Stimulated activated CD4-positive, alpha-beta T cell treated with anti-CD3 and anti-CD28 coated beads, Interleukin-1b, Interleukin-23, amount 100 ng/mL, for 24 hours (primary cell): ENCODE data around the gene RAPGEF6.
"Not testable (repeated sequence)": the region's sequence is repeated elsewhere in the genome, so short reads cannot be mapped to it uniquely, and the experiment has no call there.

Source experiments
- DNase-seq, 4 experiments: peaks; one replicate each; pipeline ENCODE4 v3.0.0-alpha.2; 2020; ENCODE audit warnings: low read depth in 4 of 4, low spot score in 1 of 4

RAPGEF6 gene

DNA sequence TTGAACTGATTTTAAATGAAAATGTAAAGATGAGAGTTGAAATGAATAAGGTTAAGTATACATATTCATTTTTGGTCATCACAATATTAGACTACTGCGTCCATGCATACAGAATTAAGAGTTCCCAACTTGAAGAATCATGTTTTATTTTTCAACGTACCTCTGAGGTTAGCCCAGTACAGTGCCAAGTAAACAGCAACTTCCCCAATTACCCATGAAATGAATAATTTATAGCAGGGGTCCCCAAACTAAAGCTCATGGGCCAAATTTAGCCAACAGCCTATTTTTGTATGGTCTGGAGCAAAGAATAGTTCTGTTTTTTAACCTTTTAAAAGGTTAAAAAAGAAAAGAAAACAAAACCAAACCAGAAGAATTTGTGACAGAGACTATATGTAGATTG, 203.2 kb downstream of the RAPGEF6 start:
- DNase-seq = no peak

DNA sequence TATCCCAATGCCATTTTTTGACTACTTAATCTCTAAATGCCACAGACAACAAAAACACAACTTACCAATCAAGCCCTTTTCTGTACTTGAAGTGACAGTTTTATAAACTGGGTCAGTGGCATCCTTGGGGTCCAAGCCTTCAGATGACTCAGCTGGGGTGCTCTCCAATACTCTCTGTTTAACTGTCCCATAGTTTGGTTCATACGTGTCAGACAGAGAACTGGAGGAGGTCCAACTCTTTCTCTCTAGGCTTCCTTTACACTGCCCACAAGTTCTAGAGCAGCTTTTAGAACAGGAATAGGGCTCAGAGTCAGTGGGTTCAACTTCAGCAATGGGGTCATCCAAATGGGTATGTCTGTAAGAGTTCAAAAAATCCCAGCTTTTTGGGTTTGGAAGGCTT, 204.2 kb downstream of the RAPGEF6 start:
- no peak for DNase-seq

DNA sequence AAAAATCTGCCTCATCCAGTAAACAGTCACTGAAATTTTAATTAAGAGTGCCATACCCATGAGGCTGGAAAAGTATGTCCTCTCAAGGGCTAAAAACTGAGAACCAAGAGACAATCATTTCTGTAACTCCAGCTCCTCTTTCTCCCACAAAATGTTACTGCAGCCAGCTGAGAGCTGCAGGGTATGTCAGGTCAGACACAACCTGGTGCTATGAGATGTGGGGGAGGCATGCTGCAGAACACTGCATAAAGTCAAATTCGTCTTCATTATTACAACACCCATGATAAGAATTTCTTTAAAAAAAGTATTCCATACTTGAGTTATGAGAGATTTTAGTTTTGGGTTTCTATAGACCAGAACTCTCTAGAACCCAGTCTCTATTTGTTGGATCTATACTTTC, 209.0 kb downstream of the RAPGEF6 start:
- no peak for DNase-seq

DNA sequence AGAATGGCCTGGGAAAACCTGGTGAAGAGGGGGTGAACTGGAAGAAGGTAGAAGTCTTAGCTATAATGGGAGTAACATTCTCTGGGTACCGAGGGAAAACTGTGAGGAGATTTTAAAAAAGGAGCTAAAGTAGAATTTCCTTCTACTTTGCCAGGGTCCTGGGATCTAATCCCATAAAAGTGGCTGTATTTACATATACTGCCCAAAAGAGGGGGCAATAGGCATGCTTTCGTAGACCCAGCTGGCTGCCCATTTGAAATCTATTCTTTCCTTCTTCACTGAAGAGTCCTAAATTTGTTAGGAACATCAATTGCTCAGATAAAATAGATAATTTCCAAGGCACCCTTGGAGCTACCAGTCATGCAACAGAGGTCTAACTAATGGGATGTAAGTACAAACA, 212.0 kb downstream of the RAPGEF6 start:
- no peak for DNase-seq

DNA sequence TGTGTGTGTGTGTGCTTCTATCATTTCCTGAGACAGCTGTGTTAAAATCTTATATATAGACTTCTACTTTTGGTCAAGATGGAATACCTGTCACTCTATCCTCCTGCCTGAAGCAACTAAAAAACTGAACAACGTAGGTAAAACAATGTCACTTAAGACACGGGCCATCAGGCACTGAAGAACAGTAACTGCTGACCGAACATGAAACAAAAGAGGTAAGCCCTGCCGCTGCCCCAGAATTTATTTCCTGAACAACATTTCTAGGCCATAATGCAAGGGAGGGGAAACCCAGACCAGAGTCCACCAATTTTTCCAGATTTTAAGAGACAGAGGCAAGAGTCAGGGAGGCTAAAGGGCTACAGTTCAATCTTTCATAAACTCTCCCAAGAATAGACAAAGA, 215.2 kb downstream of the RAPGEF6 start:
- no peak for DNase-seq

DNA sequence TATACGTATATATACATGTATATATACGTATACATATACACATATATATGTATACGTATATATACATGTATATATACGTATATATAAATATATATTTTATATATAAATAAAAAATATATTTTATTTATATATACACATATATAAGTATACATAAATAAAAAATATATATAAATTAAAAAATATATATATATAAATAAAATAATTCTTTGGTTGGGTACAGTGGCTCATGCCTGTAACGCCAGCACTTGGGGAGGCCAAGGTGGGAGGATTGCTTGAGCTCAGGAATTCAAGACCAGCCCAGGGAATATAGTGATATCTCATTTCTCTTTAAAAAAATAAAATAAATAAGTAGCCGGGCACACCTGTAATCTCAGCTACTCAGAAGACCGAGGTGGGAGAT, 216.2 kb downstream of the RAPGEF6 start:
- no peak for DNase-seq

DNA sequence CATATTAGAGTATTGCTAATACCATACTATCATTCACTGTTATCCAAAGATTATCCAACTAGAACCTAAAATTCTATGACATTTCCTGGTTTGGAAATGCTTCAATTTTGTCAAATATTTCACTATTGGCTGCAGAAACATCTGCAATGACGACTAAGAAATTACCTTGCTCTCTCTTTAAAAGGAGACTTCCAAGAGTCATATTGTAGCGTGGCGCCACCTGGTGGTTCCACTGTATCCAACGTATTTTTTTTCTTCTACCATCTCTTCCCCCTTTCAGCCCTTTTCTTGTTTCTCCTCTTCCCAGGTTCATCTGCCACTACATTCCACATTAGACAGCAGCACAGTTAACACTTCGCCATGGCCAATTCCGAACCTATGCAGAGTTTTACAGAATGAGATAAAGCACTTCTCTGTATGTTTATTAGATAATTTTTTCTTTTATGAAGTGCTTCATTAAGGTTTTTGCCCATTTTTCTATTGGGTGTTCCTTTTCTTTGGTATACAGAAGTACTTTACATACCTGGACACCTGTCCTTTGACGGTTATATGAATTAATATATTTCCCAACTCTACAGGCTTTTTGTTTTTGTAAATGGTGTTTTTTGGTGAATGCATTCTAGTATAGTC, 217.7 kb downstream of the RAPGEF6 start:
- DNase-seq = peak; percentile 74 to 86 (median 78)

DNA sequence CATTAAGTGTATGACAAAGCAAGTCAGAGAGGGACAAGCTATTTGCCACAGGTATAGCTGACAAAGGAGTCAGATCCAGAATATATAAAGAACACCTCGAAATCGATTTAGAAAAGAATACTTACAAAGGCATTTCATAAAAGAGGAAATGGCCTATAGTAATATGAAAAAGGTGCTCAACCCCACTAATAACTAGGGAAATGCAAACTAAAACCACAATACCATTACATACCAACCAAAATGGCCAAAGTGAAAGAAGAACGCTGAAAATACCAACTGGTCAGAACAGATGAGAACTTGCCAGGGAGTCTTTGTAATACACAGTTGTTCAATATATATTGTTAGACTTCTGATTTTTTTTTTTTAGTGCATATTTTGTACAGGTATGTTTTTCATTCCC, 218.3 kb downstream of the RAPGEF6 start:
- DNase-seq = no peak

DNA sequence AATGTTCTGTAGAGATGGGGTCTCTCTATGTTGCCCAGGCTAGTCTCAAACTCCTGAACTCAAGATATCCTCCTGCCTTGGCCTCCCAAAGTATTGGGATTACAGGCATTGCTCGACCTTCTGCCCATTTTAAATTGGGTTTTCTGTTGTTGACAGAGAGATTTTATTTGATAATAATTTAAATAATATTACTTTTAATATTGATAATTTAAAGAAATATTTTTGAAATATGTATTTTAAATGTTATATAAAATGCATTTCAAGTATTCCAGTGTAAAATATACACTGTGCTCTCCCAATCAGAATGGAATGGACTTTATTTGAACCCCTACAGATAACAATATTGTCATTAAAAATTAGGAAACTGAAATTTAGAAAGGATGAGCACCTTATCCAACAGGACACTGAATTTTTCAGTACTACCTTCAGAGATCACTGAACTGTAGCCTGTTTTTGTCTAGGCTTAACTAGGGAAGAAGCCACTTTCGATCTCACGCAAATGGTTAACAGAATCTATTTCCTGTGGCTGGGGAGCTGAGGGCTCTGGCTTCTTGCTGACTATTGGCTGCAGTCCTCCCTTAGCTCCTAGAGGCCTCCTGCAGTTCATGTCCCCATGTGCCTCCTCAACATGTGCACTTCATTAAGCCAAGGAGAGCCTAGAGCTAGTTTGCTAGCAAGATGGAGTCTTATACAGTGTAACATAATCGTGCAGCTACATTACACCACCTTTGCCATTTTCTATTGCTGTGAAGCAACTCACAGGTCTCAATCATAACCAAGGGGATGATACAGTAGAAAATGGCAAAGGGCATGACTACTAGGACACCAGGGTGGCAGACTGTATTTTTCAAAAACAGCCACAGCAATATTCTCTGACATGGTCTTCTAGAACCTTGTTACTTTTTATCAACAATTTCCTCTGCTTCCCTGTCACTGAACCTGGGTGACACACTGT, 221.1 kb downstream of the RAPGEF6 start:
- no peak for DNase-seq

DNA sequence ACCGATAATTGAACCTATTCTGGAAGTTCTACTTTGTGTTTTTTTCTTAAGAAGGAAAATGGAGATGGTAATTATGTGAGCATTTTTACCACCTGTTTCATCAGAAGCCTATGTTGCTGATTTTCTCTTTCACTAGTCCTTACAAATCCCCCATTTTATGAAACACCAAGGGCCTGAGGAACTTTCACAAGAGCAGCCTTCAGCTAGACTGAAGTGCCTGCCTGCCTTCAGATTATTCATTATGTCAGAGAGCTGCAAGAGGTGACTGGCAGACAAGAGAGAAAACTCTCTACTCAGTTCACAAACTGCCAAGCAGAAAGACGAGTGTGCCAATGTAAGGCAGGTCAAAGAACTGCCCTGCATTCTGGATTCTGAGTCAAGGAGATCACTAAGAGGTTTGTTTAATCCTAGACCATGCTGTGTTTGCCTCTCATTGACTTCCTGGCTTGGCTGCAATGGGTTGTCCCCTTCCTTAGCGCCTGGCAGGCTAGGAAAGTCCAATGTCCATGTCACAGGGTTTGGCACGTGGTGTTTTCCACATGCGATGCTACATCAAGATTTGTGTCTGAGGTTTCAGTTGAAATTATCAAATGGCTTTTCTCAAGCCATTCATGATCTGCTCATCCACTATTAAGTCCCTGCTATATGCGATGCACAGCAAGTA, 227.9 kb downstream of the RAPGEF6 start:
- DNase-seq = no peak

DNA sequence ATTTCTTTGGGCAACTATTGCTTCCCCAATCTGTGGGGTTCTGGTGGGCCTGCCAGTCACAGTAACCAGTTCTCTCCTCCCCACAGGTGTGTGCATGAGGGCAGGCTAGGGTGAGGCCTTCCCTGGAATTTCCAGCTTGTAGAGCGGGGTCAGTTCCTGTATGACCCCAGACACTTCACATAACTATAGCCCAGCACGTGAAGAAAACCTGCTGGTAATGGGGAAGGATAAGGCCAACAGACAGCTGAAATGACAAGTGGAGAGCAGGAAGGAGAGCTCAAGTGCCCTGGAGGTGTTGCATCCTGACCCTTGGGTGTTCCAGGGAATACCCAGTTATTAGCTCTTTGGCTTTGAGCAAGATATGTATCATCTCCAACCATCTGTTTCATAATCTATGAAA, 229.0 kb downstream of the RAPGEF6 start:
- no peak for DNase-seq

DNA sequence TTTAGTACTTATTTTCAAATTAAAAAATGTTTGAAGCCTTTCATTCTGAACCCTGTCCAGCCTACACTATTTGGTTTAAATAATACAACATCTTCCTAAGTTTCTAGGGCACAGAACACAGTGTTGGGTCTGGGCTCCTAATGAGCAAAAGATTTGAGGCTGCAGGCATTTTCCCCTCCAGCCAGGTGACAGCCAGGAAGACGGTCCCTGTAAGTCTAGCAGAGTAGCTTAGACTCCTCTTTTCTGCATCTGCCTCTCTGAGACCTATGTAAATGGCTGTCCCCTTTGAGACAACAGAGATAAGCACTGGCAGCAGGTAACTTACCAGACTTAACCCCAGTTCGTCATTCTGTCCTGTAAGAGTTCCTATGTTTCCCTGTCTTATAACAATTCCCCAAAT, 229.4 kb downstream of the RAPGEF6 start:
- no peak for DNase-seq

DNA sequence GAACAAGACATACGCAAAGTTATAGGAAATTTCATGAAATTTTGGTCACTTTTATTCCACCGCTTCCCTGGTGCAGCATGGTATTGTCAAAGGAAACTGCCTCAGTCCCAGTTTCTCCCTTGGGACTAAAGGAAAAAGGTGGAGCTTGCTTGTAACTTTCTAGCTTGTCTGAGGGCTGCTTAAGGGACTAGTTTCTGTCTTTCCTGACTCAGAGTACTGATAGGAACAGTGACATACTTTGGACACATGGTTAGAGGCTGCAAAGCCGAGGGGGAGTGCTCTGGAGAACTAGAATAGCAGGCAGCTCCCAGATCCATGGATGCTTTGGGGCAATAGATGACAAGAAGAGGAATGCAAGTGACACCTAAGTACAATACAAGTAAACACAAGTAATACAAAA, 234.4 kb downstream of the RAPGEF6 start:
- no peak for DNase-seq

DNA sequence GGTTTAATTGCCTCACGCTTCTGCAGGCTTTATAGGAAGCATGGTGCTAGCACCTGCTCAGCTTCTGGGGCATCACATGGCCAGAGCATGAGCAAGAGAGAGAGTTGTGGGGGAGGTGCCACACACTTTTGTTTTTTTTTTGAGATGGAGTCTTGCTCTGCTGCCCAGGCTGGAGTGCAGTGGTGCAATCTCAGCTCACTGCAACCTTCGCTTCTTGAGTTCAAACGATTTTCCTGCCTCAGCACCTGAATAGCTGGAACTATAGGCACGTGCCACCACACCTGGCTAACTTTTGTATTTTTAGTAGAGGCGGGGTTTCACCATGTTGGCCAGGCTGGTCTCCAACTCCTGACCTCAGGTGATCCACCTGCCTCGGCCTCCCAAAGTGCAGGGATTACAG, 236.0 kb downstream of the RAPGEF6 start:
- DNase-seq = not testable (repeated sequence)

DNA sequence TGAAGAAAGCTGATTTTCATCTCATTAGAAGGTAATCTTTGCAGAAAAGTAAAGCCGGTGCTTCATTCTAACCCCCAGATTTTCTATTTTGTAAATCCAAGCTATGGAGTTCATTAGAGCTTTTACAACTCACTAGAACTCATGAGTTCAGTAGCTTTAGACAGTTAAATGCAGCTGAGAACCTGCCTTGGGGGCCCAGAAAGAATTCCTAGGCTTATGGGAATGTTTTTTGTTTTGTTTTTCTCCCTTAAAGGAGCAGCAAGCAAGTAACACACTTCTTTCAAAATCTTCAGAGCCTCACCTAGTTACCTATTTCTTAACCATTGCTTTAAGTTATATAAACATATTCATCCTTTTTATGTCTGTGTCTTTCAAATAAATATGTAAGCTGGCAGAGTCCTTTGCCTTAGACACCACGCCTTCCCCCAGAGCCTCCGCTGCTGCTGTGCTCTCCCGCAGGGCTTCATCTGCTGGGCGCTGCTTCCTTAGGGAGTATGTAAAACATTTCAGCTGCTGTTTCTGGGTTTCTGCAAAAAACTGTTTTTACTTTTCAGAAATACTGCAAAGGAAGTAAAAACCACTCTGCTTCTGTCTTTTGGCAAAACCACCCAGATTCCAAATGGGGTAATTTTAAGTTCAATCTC, 238.3 kb downstream of the RAPGEF6 start:
- DNase-seq = no peak

DNA sequence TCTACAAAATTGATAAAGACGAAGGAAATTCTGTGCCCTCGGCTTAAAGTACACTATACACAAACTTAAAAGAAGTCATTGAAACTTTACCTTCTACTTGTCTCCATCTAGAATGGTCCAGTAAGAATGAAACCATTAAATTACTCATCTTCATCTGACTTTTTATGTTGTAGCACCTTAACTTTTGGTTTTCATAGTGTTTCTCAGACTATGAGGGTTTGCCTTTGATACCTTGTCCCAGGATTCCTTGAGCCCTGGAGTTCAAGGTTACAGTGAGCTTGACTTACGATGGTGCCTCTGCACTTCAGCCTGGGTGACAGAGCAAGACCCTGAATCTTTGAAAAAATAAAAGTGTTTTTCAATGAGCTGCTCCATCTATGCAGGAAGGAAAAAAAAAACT, 239.0 kb downstream of the RAPGEF6 start:
- DNase-seq = no peak

DNA sequence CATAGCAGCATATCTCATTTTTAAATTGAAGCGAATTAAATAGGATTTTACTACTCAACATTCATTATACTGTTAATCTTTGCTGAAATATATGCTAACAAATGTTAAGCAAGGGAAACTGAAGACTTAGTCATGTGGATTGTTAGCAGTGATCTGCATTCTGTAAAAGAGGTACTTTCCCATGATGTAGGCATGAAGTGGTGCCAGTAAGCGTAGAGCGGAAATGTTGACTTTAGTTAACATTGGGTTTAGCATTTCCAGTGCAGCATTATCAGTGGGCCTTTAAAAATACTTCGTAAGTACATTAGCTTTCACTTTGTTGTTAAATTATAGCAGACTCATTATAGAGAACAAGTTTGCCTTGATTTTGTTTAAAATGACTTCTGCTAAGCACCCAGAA, 240.9 kb downstream of the RAPGEF6 start:
- DNase-seq = peak in 1 of 4 experiments; percentile 20

DNA sequence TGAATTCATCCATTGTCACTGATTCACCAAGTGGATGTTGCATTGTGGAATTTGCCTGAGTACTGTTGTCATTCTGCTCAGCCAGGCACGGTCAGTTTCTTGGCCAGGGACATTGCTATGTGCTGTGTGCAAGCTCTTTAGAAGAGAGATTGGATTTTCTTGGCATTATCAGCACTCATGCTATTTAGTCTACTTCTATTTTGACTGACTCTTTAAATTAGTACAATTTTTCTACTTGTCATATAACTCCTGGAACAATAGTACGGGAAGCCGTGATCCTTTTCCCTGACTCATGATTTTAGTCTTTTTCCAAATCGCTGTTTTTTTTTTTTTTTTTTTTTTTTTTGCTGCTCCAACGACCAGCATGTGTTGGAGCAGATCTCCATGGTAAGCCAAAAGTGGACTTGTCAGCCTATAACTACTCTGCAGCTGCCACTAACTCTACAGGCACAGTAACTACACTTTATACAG, 241.5 kb downstream of the RAPGEF6 start:
- no peak for DNase-seq

DNA sequence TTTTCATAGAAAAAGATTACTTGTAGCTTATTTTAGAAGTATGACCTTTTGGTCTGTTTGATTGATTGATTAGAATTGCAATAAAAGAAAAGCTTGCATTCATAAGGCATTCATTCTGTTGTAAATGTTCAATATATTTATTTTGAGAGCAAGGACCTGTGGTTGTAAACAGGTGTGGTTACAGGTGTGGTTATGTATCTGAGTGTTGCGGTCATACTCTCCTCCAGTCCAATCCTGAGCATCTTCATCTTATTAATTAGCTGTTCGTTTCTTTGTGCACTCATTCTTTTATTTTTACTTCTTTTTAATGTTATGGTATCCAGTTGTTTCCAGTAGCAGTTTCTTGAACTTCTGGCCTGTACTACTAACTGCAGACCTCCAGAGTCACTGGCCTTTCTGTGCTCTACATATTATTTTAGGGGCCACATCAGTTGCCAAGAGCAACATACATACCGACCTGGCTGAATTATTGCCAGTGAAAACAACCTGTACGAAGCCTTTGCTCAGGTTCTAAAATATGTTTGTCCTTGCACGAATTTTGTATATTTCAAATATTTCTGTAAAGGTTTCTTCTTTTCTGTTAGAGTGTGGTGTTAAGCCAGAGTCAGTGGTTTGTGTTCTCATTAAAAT, 242.4 kb downstream of the RAPGEF6 start:
- no peak for DNase-seq

DNA sequence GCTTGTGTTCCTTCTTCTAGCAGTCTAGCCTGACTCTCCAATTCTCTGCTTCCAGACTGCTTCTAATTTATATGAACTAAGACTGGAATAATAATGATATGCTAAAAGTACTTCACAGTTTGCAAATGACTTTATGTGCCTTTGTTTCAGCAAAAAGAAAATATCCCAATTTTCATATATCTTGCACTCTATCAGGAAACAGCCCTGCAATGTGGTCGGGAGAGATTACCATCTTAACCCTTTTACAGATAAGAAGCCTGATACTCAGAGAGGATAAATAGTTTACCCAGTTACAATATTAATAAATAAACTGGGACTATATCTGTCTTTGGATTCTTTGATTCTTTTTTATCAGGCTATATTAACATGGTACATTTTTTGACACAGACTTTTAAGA, 245.2 kb downstream of the RAPGEF6 start:
- DNase-seq = no peak
